Measurements from ENCODE around the gene AICDA. TPM values are rescaled to one million over a fixed set of nuclear protein-coding genes. Genes with fewer than 3 reads are reported as not detected.

AICDA gene
- total and polyA plus RNA-seq, 2 of the 13 experiments (the other 11 are each of a cell fraction or from before 2014, with no cell fraction given) = not detected

- TF ChIP-seq ZNF460 (CRISPR knock-in tag; IDR thresholded peaks at IDR 0.05; ENCODE audit: borderline replicate concordance) (no peak), MYNN (CRISPR knock-in tag; IDR thresholded peaks at IDR 0.05; ENCODE audit: low read depth) (no peak), ZNF138 (CRISPR knock-in tag; IDR thresholded peaks at IDR 0.05; ENCODE audit: low read depth) (no peak), ZNF646 (CRISPR knock-in tag; IDR thresholded peaks at IDR 0.05) (no peak), ZBTB2 (CRISPR knock-in tag; IDR thresholded peaks at IDR 0.05; ENCODE audit: low read depth) (no peak), KDM1A (CRISPR knock-in tag; IDR thresholded peaks at IDR 0.05) (no peak)
These were observed 18.6 kb downstream of the AICDA start (continued) for GRCh38 chr12:8594072-8594471.
